ENCODE measurements around the gene HLF.

DNA sequence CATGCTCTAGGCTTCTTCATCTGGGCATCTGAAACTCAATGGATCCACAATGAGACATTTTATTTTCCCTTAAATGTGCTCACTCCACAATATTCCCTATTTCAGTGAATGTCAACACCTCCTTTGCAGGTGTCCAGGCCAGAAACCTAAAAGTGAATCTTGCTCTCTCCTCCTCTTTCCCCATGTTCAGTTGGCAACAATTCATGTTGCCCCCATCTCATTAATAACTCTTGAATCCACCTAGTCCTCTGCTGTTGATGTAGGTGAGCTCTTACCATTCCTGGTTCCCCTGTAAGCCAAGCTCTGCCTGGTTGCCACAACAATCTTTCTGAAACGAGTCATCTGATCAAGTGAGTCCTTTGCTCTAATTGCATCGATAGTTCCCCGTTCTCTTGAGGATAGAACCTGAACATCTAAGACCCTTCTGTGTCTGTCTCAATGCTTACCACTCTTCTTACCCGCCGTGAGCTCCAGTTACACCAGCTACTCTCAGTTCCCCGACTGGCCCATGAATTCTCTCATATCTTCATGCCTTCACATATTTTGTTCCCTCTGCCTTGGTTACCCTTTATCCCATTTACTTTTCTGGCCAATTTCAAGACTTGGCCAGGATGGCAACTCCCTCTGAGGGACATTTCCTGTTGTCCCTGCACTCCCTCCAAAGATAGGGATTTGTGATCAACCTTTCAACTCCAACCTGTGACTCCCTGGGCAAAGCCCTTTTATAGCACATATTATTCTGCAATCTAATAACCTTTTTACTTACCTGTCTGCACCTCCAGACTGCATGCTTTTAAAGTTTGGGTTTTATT, 35.9 kb downstream of the HLF start:
- TF ChIP-seq POLR2A (IDR thresholded peaks at IDR 0.05; ENCODE audit: low read depth, low read length): no peak
- TF ChIP-seq POLR2AphosphoS5 (IDR thresholded peaks at IDR 0.05; ENCODE audit: low read depth, low read length): no peak
- no peak for TF ChIP-seq TAF1 (IDR thresholded peaks at IDR 0.05; ENCODE audit: low read depth, low read length)
- no peak for TF ChIP-seq SPI1 (IDR thresholded peaks at IDR 0.05; ENCODE audit: low read depth, low read length)
- TF ChIP-seq PAX5 (IDR thresholded peaks at IDR 0.05; ENCODE audit: insufficient read depth, low read length, severe bottlenecking): no peak
